GM13976 (cell line): ENCODE data around the gene RBM33.

Experiments used
- DNase-seq: peaks from one replicate; pipeline ENCODE4 v3.0.0; 2012; ENCODE audit warnings: low spot score
- in situ Hi-C: fragments of 300-500 bp; cut with MboI; formaldehyde crosslinking; loops from one replicate; pipeline ENCODE4 v1.12.0; 2022; ENCODE audit warnings: low sequenced_read_pairs, mixed read lengths, inconsistent platforms; ENCODE audit not compliant: unreplicated experiment
- TF ChIP-seq, protein P1 (sequence below): IDR thresholded peaks from 2 replicates; pipeline ENCODE4 v1.5.1; 2012; ENCODE audit warnings: borderline replicate concordance, mild to moderate bottlenecking; ENCODE audit not compliant: insufficient read depth; ENCODE audit errors: extremely low read depth, missing control alignments, control extremely low read depth

RBM33 gene

DNA sequence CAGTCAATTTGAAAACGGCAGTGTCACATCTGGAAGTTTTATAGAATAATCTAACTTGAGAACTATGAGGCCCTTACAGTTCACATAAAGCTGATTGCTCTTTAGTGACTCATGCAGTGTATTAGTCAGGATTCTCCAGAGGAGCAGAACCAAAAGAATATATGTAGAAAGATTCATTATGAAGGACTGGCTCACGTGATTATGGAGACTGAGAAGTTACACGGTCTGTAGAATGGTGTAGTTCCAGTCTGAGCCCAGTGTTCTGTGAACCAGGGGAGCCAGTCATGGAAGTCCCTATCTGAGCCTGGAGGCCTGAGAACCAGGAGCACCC is 21.5 kb downstream of the RBM33 start:
- DNase-seq: no peak
- TF ChIP-seq, protein P1, sequence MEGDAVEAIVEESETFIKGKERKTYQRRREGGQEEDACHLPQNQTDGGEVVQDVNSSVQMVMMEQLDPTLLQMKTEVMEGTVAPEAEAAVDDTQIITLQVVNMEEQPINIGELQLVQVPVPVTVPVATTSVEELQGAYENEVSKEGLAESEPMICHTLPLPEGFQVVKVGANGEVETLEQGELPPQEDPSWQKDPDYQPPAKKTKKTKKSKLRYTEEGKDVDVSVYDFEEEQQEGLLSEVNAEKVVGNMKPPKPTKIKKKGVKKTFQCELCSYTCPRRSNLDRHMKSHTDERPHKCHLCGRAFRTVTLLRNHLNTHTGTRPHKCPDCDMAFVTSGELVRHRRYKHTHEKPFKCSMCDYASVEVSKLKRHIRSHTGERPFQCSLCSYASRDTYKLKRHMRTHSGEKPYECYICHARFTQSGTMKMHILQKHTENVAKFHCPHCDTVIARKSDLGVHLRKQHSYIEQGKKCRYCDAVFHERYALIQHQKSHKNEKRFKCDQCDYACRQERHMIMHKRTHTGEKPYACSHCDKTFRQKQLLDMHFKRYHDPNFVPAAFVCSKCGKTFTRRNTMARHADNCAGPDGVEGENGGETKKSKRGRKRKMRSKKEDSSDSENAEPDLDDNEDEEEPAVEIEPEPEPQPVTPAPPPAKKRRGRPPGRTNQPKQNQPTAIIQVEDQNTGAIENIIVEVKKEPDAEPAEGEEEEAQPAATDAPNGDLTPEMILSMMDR: no peak
- in situ Hi-C loops: no loop called here

DNA sequence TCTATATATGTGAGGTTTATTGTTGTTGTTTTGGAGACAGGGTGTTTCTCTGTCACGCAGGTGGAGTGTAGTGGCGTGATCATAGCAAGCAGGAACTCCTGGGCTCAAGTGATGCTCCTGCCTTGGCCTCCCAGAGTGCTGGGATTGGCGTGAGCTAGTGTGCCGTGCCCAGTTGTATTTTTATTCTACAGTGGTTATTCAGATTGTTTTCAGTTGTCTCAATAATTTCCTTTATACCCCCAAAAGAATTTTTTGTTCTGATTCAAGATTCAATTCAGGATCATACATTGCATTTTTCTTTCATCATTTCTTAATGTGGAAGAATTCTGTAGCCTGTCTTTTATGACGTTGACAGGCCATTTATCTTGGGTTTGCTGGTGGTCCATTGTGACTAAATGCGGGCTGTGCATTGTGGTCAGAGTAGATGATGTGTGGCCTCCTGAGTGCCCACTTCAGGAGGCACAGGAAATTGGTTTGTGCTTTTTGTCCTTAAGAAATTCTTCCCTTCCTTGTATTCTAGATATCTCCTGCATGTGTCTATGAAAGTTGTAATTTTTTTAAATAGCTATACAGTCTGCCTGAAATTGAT is 22.9 kb downstream of the RBM33 start:
- no peak for DNase-seq
- in situ Hi-C loops: no loop called here
- TF ChIP-seq, protein P1: no peak

DNA sequence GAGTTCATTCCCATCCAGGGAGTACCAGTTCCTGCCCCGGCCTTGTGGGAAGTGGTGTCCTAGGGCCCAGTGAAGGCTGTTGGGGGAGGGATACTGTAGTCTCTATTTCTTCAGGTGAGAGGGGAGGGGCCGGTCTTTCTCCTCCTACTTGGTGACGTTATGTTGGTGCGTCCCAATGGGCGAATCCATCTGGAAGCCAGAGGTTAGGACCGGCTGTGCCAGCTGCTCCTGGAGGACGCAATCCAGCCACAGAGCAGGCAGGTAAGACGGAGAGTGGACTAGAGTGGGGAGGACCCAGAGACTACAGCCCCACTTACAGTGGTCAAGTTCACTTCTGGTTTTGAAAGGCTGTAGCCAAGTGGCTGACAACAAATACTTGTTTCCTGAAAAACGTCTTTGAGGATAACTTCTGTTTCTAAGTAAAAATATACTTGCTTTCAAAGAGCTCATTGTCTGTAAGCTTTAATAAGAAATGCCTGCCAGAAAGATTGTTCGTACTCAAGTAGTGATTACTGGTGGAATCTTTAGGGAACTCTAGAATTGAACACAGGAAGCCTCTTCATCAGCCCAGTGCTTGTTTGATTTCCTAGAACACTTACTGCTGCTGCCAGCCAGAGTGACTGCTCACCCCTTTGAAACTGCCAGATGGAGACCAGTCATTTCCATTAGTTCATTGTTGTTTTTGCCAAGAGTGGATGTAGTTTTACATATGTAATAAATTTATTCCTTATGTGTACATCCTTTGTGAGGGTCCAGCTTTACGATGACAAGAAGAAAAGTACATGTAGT is 25.4 kb downstream of the RBM33 start:
- in situ Hi-C loops: no loop called here
- no peak for DNase-seq

DNA sequence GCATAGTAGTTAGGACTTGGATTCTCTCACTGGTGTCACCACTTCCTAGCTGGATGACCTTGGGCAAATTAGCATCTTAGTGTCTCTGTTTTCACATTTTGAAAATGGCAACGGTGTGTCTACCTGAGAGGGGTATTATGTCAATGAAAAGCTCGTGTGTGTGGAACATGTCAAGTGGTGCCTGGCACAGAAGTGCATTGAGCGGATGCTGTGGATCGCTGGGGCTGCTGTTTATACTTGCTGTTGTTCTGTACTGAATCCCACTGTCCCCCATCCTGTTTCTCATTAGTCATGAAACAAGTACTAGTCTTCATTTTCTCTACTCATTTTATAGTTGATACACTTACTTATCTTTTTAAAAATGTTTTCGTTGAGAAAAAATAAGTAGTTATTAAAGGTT is 26.1 kb downstream of the RBM33 start:
- TF ChIP-seq, protein P1: no peak
- in situ Hi-C loops: no loop called here
- no peak for DNase-seq

More for the DNA sequence above, 25.4 kb downstream of the RBM33 start:
- TF ChIP-seq, protein P1: no peak

DNA sequence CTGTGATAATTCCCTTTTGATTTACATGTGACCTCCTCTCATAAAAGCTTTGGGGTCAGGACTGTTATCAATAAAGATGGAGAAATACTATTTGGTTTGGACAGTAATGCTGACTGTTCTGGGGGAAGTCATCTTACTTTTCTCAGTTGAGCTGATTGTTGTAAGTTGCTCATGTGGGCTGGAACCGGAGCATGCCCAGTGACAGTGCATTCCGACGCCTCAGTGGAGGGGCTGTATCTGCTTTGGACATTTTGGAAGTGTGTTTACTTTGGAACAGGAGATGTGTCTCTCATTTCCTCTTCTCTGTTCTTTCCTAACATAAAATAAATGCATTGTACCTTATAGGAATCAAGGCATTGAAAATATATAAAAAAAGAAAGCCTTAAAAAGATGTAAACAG is 30.1 kb downstream of the RBM33 start:
- in situ Hi-C loops: no loop called here
- TF ChIP-seq, protein P1: no peak
- no peak for DNase-seq

DNA sequence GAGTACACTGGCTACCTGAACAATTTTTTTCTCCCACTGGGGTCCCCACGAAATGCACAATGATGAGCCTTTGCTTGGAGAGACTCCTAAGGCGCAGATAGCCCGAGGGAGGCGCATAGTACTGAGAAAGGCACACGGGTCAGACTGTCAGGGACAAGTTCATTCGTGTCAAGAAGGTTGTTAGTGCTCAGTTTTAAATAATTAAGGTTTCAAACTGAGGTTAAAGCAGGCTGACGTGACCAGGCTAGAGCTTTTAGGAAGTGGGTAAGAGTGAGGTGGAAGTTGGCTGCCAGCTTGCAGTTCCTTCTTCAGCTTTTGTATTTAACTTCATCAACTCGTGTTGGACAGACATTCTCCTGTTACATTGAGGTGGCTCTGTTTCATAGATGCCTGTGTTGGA is 31.6 kb downstream of the RBM33 start:
- DNase-seq: no peak
- TF ChIP-seq, protein P1: no peak
- in situ Hi-C loops: no loop called here

DNA sequence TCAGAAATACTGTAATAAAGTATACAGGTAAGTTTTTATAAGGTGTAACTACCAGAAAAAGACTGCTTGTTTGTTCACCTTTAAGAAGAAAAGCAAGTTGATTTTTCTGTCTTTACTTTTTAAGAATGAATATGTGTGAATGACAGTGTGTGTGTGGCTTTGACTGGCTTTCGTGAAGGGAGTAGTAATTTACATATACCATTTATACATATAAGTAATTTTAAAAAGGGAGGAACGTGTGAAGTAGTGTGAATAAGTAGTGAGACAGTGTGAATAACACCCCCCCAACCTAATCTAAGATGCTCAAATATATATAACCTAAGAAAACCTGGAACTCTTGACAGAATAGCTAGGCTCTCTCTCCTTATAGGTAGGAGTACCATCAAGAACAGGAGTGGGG is 33.2 kb downstream of the RBM33 start:
- TF ChIP-seq, protein P1: no peak
- in situ Hi-C loops: no loop called here
- DNase-seq: no peak
